Activated naive CD4-positive, alpha-beta T cell treated with anti-CD3 and anti-CD28 coated beads for 36 hours (primary cell): ENCODE data around the gene ZBTB7B. TPM values are rescaled to one million over a fixed set of nuclear protein-coding genes. Genes with fewer than 3 reads are reported as not detected.

Experiments used
- CTCF ChIA-PET: fragments of 350-600 bp; sonication (Branson Sonifier 250); formaldehyde crosslinking; loops from one replicate; lab custom pipeline; 2021; ENCODE audit warnings: antibody characterized with exemption; lab: Charles Lee
- DNase-seq: peaks from one replicate; pipeline ENCODE4 v3.0.0-alpha.2; 2020
- H3K27ac Mint-ChIP-seq: one replicate; pipeline ENCODE4 v1.8.0; 2021; ENCODE audit warnings: mild to moderate bottlenecking, mixed read lengths
- H3K27me3 Mint-ChIP-seq: one replicate; pipeline ENCODE4 v1.8.0; 2021; ENCODE audit warnings: low read depth, mixed read lengths
- H3K36me3 Mint-ChIP-seq: one replicate; pipeline ENCODE4 v1.8.0; 2021; ENCODE audit warnings: low read depth, mixed read lengths
- H3K4me1 Mint-ChIP-seq: one replicate; pipeline ENCODE4 v1.8.0; 2021; ENCODE audit warnings: low read depth, mixed read lengths
- H3K4me3 Mint-ChIP-seq: one replicate; pipeline ENCODE4 v1.8.0; 2021; ENCODE audit warnings: mild to moderate bottlenecking, moderate library complexity, mixed read lengths
- H3K9me3 Mint-ChIP-seq: one replicate; pipeline ENCODE4 v1.8.0; 2021; ENCODE audit warnings: mixed read lengths
- intact Hi-C: fragments of 100-400 bp; cut with micrococcal nuclease; formaldehyde crosslinking; loops from one replicate; pipeline ENCODE4 v1.15.1; 2023
- total RNA-seq, 2 experiments: library from RNA; stranded (reverse); gene quantifications; one replicate each; pipeline ENCODE4 v1.2.3, GENCODE V29; 2021

ZBTB7B gene
- total RNA-seq, 2 experiments from 2014 or later, result 90.6 to 101 TPM

DNA sequence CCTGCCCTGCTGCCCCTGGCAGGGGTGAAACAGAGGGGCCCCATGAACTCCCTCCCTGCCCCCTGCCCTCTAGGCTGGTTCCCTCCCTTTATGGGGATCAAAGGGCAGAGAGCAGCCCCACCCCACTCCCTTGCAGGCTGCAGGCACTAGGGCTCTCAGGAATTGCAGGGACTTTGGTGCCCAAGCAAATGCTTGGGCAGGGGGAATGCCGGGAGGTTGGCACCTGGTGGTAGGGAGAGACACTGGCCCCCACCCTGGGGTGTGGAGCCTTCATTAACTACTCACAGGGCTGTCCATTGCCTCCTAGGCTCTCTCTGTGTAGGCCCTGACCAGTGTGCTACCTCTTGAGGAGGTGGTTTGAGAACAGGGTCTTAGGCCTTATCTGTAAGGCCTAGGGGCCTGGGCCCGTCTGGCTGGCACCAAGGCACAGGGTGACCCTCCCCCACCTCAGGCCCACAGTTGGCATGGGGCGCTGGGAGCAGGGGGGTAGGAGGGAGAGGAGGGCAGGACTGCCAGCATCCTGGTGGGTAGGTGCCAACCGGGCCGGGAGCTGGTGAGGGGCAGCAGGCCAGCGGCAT lies 4.7 kb downstream of the ZBTB7B start:
- Mint-ChIP-seq H3K27me3 (no peaks in the 10 kb centered on the region), H3K4me1 (peaks cover 60% of the 10 kb centered on the region), H3K9me3 (no peaks in the 10 kb centered on the region), H3K4me3 (peak overlapping the region; percentile 76), H3K36me3 (peaks cover 39% of the 10 kb centered on the region), H3K27ac (peak overlapping the region; percentile 100)
- DNase-seq, result no peak
- intact Hi-C loops, result loop anchor here (10.0 kb wide), 2 partner anchors 683 to 1043 kb away; partner anchors contain the start of genes AQP10, ATP8B2, CREB3L4 and SLC39A1
- CTCF ChIA-PET, result interaction anchor here (1.1 to 2.8 kb wide), 6 partner anchors 9 to 63 kb away, joined by 3 to 21 read pairs (median 6); no protein-coding TSS in a partner anchor

- H3K27me3 Mint-ChIP-seq, result no peaks in the 10 kb centered on the region
- H3K4me1 Mint-ChIP-seq, result peaks cover 69% of the 10 kb centered on the region
- peak overlapping the region; percentile 97 for H3K4me3 Mint-ChIP-seq
- intact Hi-C loops, result loop anchor here (10.0 kb wide), 2 partner anchors 683 to 1043 kb away; partner anchors contain the start of genes AQP10, ATP8B2, CREB3L4 and SLC39A1
- CTCF ChIA-PET, result interaction anchor here (1.0 to 2.8 kb wide), 7 partner anchors 8 to 64 kb away, joined by 3 to 21 read pairs (median 4); partner anchors contain the start of gene ADAM15
- peak overlapping the region; percentile 98 for H3K27ac Mint-ChIP-seq
- H3K36me3 Mint-ChIP-seq, result peaks cover 42% of the 10 kb centered on the region
- peak; percentile 88 for DNase-seq
- no peaks in the 10 kb centered on the region for H3K9me3 Mint-ChIP-seq
Observed at GRCh38 chr1:155008015-155008941, 5.7 kb downstream of the ZBTB7B start.

- peak overlapping the region; percentile 98 for H3K27ac Mint-ChIP-seq
- peaks cover 40% of the 10 kb centered on the region for H3K36me3 Mint-ChIP-seq
- peak; percentile 73 for DNase-seq
- intact Hi-C loops, result loop anchor here (1.0 to 10.0 kb wide), 3 partner anchors 8 to 1044 kb away; partner anchors contain the start of genes AQP10, ATP8B2, CREB3L4 and SLC39A1
- H3K4me1 Mint-ChIP-seq, result peaks cover 74% of the 10 kb centered on the region
- H3K4me3 Mint-ChIP-seq, result peak overlapping the region; percentile 97
- no peaks in the 10 kb centered on the region for H3K27me3 Mint-ChIP-seq
- CTCF ChIA-PET, result interaction anchor here (1.4 to 2.6 kb wide), 2 partner anchors 10 to 52 kb away, joined by 3 to 13 read pairs; no protein-coding TSS in a partner anchor
- no peaks in the 10 kb centered on the region for H3K9me3 Mint-ChIP-seq
Observed at GRCh38 chr1:155009221-155009711, 6.7 kb downstream of the ZBTB7B start.

DNA sequence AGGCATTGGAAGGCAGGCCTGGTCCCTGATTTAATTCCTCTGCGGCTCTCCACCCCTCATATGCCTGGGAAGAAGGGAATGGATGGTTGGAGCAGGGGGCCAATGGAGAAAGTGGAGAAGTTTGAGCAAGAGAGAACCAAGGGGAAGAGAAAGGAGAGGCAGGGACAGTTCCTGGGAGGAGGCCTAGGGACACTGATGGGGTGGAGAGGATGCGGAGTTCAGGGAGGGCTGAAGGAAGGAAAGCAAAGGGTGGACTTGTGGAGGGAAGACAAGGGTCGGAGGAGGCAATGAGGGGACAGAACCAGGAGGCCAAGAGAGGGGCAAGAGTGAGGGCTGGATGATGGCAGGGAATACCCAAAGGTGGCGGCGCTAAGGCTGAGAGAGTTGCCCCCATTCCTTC lies 7.1 kb downstream of the ZBTB7B start:
- Mint-ChIP-seq H3K9me3 (no peaks in the 10 kb centered on the region), H3K27ac (peak overlapping the region; percentile 98), H3K36me3 (peaks cover 40% of the 10 kb centered on the region), H3K4me3 (peak overlapping the region; percentile 97), H3K27me3 (no peaks in the 10 kb centered on the region), H3K4me1 (peaks cover 72% of the 10 kb centered on the region)
- no peak for DNase-seq
- intact Hi-C loops, result loop anchor here (1.0 to 10.0 kb wide), 4 partner anchors 8 to 1045 kb away; partner anchors contain the start of genes AQP10, ATP8B2, CREB3L4 and SLC39A1
- CTCF ChIA-PET, result interaction anchor here (1.4 to 2.6 kb wide), 2 partner anchors 10 to 52 kb away, joined by 3 to 13 read pairs; no protein-coding TSS in a partner anchor

GRCh38 chr1:155010211-155010918 lies 7.8 kb downstream of the ZBTB7B start:
- Mint-ChIP-seq H3K27me3 (no peaks in the 10 kb centered on the region), H3K4me3 (peak overlapping the region; percentile 97), H3K27ac (peak overlapping the region; percentile 98), H3K4me1 (peaks cover 73% of the 10 kb centered on the region), H3K9me3 (no peaks in the 10 kb centered on the region), H3K36me3 (peaks cover 40% of the 10 kb centered on the region)
- CTCF ChIA-PET, result interaction anchor here (0.7 to 2.6 kb wide), 4 partner anchors 9 to 40 kb away, joined by 3 to 13 read pairs (median 4); no protein-coding TSS in a partner anchor
- intact Hi-C loops, result loop anchor here (1.0 kb wide), 1 partner anchor 9 kb away; no protein-coding TSS in a partner anchor
- DNase-seq, result peak; percentile 63

DNA sequence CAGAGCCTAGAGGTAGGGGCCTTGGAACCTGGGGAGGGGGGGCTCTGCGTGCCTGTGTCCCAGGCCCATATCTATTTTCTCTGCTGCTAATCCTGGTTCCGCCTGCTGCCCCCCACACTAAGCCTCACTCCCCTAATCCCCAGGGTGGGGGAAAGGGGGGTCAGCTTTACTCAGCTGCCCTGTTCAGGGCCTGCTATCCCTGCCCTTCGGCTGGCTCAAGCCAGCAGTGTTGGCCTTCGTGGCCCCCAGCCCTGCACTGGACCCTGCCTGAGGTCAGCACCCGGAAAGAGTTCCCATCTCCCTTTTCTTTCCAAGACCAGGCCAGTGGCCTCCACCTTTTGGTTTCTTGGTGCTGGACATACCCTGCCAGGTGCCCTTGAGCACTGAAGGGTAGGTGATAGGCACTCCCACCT lies 8.4 kb downstream of the ZBTB7B start:
- CTCF ChIA-PET, result interaction anchor here (0.7 to 2.6 kb wide), 4 partner anchors 9 to 40 kb away, joined by 3 to 13 read pairs (median 4); no protein-coding TSS in a partner anchor
- intact Hi-C loops, result no loop called here
- no peak for DNase-seq
- Mint-ChIP-seq H3K36me3 (peaks cover 47% of the 10 kb centered on the region), H3K4me3 (peak overlapping the region; percentile 97), H3K4me1 (peaks cover 73% of the 10 kb centered on the region), H3K27ac (peak overlapping the region; percentile 98), H3K27me3 (no peaks in the 10 kb centered on the region), H3K9me3 (no peaks in the 10 kb centered on the region)

GRCh38 chr1:155011437-155012025 lies 8.9 kb downstream of the ZBTB7B start:
- peaks cover 52% of the 10 kb centered on the region for H3K36me3 Mint-ChIP-seq
- H3K4me3 Mint-ChIP-seq, result peak overlapping the region; percentile 97
- CTCF ChIA-PET, result interaction anchor here (0.9 to 2.6 kb wide), 2 partner anchors 8 to 12 kb away, joined by 3 to 13 read pairs; no protein-coding TSS in a partner anchor
- H3K4me1 Mint-ChIP-seq, result peaks cover 73% of the 10 kb centered on the region
- no peaks in the 10 kb centered on the region for H3K27me3 Mint-ChIP-seq
- intact Hi-C loops, result no loop called here
- H3K27ac Mint-ChIP-seq, result peak overlapping the region; percentile 98
- DNase-seq, result no peak
- no peaks in the 10 kb centered on the region for H3K9me3 Mint-ChIP-seq

DNA sequence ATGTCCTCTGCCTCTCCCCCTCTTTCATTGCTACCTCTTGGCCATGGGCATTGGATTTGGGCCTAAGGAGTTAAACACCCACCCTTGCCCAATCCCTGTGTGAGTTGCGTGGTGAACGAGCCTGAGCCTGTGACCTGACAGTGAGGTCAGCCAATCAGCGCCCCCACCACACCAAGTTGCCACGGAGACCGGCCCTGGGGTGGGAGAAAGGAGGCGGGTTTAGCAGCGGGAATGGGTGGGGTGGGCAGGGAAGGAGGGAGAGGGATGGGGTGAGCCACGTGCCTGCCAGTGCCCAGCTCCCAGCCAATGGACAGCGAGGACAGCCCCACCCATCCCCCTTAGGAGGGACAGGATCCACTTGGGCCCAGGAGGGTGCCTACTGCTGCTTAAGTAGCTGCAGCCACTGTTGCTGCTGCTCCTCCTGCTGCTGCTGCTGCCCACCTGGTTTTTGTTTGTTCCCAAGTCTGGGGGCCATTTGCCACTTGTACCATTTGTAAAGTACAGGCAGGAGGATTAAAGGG lies 9.5 kb downstream of the ZBTB7B start:
- Mint-ChIP-seq H3K27me3 (no peaks in the 10 kb centered on the region), H3K27ac (peak overlapping the region; percentile 89), H3K9me3 (no peaks in the 10 kb centered on the region), H3K4me3 (peak overlapping the region; percentile 97), H3K36me3 (peaks cover 55% of the 10 kb centered on the region), H3K4me1 (peaks cover 68% of the 10 kb centered on the region)
- intact Hi-C loops, result no loop called here
- peak; percentile 71 for DNase-seq
- CTCF ChIA-PET, result interaction anchor here (0.8 to 2.7 kb wide), 6 partner anchors 9 to 73 kb away, joined by 3 to 9 read pairs (median 3); partner anchors contain the start of gene PBXIP1

GRCh38 chr1:155012776-155013602 lies 10.4 kb downstream of the ZBTB7B start:
- Mint-ChIP-seq H3K4me1 (peaks cover 66% of the 10 kb centered on the region), H3K9me3 (no peaks in the 10 kb centered on the region), H3K27me3 (no peaks in the 10 kb centered on the region), H3K4me3 (peak overlapping the region; percentile 25), H3K36me3 (peaks cover 55% of the 10 kb centered on the region), H3K27ac (peak overlapping the region; percentile 89)
- intact Hi-C loops, result no loop called here
- CTCF ChIA-PET, result interaction anchor here (0.6 to 2.7 kb wide), 10 partner anchors 10 to 357 kb away, joined by 3 to 9 read pairs (median 3); partner anchors contain the start of gene PBXIP1
- no peak for DNase-seq

- CTCF ChIA-PET, result interaction anchor here (1.0 to 2.7 kb wide), 6 partner anchors 10 to 78 kb away, joined by 3 to 9 read pairs (median 4); partner anchors contain the start of gene FLAD1
- Mint-ChIP-seq H3K9me3 (no peaks in the 10 kb centered on the region), H3K4me1 (peaks cover 68% of the 10 kb centered on the region), H3K36me3 (peaks cover 55% of the 10 kb centered on the region), H3K27me3 (no peaks in the 10 kb centered on the region), H3K27ac (peak overlapping the region; percentile 89), H3K4me3 (peak overlapping the region; percentile 42)
- intact Hi-C loops, result no loop called here
- DNase-seq, result peak; percentile 45
Observed at GRCh38 chr1:155013632-155014031, 11.0 kb downstream of the ZBTB7B start.
